Stimulated activated CD8-positive, alpha-beta memory T cell treated with anti-CD3 and anti-CD28 coated beads, Interleukin-4, amount 100 ng/mL, for 1 hour (primary cell): Measurements from ENCODE around the gene KCNJ11.
A peak's percentile ranks its signal among the peaks of the same experiment; 100 is the strongest.

Experiments used
- DNase-seq, 2 donors: peaks; one replicate each; pipeline ENCODE4 v3.0.0-alpha.2; 2020; ENCODE audit warnings: low read depth in 2 of 2, low spot score in 1 of 2

KCNJ11 gene

DNA sequence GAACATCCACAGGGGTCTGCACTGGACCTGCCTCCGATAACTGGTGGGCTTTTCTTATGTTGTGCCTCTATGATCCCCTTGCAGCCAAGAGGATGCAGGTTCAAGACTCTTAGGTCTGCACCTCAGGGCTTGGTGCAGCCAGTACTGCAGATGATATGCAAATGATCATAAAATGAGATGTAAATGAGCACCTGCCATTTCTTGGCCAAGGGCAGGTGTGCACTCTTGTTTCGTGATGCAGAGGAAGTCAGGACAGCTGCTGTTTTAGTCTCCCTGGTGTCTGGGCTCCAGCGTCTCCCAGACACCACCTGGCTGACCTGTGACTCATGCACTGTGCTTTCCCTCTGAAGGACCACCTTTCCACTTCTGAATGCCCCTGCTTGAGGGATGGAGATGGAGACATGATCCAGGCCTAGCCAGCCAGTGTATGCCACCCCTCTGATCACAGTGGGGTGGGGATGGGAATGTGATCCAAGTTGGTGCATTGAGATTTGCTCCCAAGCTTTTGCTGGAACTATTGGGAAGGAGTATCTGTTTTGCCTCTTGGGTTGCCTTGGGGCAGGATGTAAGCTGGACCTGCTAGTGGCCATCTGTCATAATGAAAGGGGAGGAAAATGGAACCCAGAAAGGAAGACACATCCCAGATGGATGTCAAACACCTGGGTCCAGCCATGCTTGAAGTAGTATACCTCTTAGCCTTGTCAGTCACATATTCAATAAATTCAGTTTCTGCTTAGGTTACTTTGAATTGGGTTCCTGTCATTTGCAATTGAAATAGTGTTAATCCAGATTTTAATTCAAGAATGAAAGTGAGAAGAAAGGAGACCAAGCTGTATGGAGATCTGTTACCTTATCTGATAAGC is 3.3 kb upstream of the KCNJ11 start:
- DNase-seq: no peak

DNA sequence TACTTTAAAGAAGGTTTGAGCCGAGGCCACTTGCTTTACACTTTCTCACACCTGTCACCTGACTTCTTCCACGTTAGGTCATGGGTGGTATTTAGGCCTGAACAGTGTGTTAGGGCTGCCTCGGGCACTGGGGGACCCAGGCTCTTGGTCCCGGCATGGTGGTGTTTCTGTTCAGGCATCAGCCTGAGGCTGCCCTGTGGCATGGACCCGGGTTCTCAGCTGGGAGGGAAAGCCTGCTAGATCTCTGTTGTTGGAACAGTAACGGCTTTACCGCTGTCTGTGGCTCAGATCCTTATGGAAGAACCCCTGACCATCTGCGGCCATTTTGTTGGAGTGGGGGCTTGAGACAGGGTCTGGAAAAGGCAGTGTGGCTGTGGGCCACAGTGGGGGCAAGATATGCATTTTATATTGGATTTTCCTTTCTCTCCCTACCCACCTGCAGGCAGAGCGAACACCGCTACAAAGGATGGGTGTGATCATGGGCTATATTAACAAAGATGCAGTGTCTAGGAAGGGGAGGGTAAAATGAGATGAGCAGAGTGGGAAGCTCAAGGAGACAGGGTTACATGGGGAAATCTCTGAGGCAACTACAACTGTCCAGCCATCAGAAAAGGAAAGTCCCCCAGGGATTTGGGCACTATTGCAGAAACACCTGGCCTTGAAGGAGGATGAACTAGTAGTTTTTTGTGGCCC is 1.6 kb upstream of the KCNJ11 start:
- no peak for DNase-seq

DNA sequence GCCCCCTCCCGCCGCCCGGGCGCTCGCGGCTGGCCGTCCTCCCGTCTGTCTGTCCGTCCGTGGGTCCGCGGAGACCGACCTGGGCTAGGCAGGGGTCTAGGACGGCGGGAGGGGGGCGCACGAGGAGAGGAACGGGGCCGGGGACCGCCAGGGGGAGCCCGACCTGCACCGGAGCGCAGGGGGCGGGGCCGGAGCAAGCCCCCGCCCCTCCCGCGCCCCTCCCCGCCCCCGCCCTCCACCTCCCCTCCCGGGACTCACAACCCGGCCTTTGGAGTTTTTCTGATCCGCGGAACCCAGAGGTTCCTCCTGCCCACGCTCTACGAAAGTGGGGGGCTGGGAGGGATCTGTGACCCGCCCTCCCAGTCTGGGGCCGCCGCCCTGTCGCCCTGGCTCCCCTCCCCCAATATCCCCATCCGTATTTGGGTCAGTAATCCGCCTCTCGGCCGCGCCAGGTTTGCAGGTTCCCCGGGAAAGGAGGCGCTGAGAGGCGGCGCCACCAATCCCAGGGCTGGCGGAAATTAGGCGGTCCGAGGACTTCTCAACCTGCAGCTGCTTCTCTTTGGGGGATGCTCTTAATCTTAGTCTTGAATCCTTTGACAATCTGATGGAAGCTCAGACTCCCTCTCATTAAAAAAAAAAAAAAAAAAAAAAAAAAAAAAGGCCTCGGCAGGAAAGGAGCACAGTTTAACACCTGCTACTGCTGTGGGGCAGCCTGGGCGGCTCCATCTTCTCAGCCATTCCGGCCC is 925 bp upstream of the KCNJ11 start:
- peak; percentile 70 to 72 for DNase-seq

DNA sequence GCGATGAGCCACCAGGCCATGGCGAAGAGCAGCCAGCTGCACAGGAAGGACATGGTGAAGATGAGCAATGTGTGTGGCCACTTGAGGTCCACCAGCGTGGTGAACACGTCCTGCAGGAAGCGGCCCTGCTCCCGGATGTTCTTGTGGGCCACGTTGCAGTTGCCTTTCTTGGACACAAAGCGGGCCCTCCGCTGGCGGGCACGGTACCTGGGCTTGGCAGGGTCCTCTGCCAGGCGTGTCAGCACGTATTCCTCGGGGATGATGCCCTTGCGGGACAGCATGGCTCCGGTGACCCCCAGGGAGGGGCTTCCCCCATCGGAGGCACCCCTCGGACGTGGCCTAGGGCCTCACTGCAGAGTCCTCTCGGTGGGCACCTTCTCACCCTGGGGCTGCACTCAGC is 648 bp downstream of the KCNJ11 start:
- DNase-seq: no peak

DNA sequence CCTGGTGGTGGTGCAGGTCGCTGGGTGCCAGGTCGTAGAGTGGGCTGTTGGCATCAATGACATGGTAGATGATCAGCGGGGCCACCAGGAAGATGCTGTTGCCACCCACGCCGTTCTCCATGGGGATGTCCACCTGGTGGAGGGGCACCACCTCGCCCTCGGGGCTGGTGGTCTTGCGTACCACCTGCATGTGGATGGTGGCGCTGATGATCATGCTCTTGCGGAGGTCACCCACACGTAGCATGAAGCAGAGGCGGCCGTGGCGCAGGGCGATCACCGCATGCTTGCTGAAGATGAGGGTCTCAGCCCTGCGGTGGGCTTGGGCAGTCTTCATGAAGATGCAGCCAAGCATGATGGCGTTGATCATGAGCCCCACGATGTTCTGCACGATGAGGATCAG is 1.2 kb downstream of the KCNJ11 start:
- DNase-seq: no peak

DNA sequence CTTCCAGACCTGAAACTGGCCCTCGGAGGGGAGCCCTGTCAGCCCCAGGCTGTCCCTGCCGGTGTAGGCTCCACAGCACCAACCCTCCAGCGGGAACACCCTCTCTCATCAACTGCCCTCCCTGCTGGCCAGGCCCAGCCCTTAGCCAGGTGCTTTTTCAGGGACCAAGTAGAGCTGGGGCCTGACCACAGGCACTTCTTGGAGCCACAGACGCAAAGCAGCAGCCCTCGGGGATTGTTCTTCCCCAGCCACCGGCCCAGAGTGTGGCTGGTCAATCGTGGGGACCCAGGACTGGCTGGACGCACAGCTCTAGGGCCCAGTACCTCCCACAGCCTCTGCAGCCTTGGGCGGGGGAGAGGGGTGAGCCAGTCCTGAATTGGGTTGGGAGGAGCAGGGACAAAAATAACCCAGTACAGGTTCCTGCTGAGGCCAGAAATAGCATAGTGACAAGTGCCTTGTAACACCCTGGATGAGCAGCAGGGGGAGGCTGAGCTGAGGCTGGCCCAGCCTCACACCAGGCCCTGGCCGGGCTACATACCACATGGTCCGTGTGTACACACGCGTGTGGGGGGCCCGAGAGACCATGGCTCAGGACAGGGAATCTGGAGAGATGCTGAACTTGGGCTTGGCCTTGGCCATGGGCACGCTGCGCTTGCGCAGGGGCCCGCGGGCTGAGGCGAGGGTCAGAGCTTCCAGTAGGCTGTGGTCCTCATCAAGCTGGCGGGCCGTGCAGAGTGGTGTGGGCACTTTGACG is 2.0 kb downstream of the KCNJ11 start:
- no peak for DNase-seq

DNA sequence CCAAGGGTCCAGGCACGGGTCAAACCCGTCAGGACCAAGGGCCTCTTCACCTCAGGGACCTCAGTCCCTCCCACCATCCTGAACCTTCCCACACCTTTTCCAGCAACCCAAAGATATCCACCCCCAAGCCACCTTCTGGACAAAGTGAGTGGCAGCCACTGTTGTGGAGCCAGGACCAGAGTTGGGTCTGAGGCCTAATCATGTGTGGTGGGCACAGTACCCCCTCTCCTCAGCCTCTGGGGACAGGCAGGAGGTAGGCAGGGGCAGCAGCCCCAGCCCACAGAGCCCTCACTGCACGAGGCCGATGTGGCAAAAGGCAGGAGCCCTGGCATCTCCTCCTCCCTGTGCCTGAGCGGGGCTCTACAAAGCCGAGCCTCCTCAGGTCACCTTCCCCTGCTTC is 2.5 kb downstream of the KCNJ11 start:
- no peak for DNase-seq

DNA sequence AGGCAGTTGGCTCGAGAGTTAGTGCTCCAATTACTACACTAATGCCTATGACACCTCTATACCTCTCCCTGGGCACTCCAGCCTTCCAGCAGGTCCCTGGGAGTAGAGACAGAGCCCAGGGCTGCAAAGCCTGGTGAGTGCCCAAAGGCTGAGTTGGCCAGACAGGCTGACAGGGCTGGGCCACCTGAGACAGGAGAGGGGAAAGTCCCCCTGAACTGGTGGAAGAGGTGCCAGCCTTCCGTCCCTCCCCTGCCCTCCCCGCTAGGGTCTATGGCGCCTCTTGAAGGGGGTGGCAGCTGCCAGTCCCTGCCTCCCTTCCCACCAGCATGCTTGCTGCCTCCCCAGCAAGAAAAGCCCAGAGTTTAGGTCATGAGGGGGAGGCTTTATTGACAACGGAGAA is 3.0 kb downstream of the KCNJ11 start:
- no peak for DNase-seq

DNA sequence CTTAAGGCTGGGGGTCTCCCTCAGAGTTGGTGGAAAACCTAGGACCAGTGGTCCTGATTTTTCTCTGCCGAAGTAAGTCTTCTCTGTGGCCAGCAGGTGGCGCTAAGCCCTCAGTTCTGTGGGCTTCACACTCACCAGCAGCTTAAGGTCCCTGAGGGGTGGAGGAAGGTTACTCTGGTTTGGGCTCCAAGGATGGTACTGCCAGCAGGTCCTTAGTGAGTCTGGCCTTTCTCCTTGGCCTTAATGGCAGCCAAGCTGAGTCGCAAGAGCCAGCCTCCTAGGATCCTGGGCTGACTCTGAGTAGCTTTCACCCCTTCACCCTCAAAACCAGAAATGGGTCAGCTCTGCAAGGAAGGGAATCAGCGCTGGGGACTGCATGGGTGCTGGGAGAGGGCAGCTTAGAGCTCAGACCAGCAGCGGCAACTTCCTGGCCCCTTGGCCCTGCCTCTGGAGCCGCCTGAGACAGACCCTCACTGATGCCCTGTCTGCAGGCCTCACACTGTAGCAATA is 4.4 kb downstream of the KCNJ11 start:
- peak; percentile 52 to 58 for DNase-seq

DNA sequence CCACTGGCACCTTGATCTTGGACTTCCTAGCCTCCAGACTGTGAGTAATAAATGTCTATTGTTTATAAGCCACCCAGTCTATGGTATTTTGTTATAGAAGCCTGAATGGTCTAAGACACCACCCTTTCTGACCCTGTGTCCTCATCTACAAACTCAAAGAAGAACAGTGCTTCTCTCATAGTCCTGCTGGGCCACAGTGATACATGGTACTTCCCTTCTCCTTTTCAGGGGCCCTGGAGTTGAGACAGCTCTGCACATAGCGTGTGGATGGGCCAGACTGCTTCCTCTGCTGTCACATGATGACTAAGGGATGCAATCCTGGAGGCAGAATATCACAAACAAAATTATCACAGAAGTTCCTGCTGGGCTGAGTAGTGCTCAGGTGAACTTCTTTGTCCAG is 5.0 kb downstream of the KCNJ11 start:
- DNase-seq: no peak

DNA sequence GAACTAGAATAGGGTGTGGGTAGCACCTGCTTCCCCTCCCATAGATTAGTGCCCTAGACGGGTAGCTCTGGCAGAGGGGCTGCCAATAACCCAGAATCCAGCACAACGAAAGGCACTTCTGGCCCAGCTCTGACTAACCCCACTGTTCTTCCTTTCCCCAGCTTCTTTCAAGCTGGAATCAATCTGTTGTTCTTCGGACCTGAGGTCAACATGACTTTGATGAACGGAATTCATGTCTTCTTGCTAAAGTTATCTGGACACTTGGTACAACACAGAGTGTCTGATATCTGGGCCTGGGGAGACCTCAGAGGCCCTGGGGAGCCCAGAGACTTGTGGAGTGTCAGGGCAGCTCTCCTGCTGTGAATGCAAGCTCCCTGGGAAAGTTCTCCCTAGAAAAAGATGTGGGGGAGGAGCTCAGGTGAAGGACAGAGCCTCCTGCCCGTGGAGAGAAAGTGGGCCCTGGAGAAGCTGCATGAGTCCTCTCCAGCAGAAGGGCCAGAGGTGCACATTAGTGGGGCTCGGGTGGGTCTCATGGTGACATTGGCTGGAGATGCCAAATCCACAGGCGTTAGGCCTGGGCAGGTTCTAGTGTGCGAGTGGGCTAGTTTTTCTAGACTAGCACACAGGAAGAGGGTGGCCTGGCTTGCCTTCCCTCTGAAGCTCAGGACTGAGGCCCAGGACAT is 6.3 kb downstream of the KCNJ11 start:
- no peak for DNase-seq

DNA sequence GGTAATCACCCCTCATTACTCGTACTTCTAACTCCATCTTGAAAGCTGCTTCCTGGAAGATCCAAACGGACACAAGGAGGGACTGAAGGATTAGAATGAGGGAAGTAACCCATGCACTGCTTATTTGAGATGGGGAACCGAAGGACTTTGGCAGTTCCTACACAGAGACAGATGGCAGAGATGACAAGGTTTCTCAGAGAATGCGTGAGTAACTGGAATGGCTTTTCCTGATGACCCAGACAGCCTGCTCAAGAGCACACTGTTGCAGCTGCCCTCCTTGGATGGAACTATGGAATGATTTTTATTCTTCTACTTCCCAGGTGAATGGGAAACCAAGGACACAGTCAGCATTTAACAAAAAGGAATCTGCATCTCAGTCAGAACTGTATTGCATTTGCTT is 7.3 kb downstream of the KCNJ11 start:
- no peak for DNase-seq

DNA sequence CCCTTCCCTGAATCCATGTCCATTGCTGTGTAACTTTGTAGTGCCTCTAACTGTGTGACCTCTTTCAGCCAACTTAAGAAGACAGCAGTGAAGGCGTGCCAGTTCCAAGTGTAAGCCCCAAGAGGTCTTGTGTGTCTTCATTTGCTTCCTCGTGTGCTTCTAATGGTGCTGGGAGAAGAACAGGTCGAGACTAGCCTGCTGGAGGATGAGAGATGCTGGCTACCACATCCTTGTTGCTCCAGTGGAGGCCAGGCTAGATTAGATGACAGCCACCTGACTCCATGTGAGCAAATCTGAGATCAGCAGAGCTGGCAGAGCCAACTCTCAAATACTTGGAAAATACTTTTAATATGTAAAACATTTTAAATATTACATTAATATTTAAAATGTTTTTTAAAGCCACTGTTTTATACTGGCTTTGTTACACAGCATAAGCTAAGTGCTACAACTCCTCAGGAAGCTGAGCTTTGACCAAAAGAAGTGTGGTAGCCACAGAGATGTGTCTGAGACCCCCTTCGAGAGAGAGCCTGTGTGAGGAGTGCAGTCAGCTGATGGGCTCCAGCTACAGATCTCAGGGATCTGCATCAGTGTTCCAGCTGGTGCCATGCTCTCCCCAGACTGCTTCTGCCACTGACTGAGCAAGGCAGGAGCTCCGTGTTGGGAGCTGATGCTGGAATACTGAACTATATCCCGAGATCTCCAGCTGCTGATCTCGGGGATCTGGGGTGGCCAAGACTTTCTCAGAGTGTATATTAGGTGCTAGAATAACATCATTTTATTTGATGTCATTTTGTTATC is 8.9 kb downstream of the KCNJ11 start:
- DNase-seq: no peak

DNA sequence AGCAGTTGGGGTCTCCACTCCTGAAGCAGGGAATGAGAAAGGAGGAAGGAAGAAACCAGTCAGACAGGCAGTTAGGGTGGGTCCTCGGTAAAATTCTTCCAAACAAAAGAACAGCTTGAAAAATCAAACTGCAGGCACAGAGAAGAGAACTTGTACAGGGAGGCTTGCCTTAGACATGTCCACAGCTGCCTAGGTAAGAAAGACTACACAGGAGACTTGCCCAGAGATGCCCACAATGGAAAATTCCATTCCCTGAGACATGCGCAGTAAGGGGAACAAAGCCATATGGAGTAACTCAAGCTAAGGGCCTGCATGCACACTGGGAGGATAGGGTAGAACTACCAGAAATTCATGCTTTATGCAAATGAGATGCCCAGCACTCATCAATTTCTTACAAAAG is 9.8 kb downstream of the KCNJ11 start:
- no peak for DNase-seq

DNA sequence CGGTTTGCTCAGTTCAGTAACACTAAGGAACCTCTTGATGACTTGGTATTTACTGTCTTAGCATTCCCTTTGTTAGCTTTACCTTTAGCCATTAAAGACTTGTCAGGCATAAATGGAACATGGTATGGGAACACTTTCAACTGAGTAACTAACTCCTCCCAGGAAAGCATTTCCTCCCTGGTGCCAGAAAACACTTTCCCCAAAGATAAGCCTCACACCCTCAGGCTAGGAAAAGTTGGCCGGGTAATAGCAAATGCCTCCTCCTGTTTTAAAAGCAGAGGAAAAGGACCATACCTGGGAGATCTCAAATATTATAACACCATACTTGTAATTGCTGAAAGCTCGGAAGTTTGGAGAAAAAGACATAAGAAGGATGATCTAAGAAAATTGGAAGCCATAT is 12.0 kb downstream of the KCNJ11 start:
- DNase-seq: no peak

DNA sequence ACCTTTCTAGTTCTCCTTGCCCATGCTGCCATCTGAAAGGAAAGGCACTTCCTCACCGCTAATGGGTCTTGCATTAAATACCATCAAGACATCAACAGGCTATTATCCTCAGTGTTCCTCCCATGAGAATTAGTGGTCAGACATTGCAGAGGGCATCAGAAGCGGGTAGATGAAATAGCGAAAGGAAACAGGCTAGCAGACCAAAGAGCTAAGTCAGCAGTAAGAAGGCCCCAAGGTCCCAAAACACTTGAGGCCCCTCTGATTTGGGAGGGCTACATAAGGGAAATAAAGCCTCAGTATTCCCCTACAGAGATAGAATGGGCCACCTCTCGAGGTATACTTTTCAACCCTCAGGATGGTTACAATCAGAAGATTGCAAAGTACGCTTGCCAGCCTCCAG is 12.9 kb downstream of the KCNJ11 start:
- no peak for DNase-seq

DNA sequence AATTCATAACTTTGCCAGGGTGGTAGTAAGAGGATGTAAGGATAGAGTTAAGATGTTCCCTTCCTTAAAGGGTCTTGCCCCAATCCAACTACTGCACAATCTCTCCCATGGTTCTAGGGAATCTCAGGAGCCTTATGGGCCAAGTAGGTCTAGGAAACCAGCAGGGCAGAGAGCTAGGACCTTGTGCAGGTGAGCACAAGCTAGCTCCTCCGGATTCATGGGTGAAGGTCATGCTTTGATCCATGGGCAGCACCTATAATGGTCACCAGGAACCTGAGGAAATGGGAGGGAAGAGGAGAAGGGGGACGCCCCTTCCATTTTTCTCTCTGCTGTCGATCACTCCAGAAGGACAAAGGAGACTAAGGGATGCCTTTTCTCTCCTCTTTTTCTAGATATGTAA is 16.8 kb downstream of the KCNJ11 start:
- no peak for DNase-seq

DNA sequence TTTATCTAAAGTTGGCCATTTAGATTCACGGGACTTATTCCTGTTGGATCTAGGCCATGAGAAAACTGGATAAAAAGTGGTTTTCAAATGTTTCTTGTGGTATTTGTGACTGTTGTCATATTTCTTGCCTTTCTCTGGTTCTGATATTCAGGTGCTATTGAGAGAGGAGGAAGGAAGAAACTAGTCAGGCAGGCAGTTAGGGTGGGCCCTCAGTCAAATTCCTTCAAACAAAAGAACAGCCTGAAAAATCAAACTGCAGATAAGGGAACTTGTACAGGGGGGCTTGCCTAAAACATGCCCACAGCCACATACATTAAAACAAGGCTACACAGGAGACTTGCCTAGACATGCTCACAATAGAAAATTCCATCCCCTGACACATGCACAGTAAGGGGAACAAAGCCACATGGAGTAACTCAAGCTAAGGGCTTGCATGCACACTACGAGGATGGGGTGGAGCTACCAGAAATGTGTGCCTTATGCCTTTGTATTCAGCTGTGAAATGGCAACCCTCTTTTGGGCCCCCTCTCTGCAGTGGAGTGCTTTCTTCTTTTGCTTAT is 18.7 kb downstream of the KCNJ11 start:
- no peak for DNase-seq

DNA sequence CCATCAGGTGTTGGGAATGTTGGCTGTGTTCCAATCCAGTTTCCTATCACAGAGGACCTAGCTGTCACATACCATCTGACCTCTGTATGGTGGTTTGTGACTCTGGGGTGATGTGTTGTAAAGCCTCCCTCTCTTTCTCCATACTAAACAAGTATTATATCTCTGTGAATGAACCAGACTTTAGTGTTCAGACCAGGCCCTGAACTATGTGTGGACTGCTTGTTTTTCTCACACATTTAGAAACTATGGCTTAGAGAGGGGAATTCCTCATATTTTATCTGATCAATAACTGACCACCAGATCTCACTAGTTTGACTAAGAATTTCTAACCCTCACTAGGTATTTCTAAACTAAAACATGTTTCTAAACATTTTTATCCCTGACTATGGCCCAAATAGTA is 19.4 kb downstream of the KCNJ11 start:
- DNase-seq: no peak
